Panc1 (cell line): ENCODE results near the gene SAMD4A.

Experiments used
- POLR2AphosphoS5 ChIP-seq: IDR thresholded peaks from 2 replicates; pipeline ENCODE4 v1.6.1; 2012; ENCODE audit warnings: mild to moderate bottlenecking, low read depth, low read length, moderate library complexity
- SIN3A ChIP-seq: IDR thresholded peaks from 2 replicates; pipeline ENCODE4 v1.6.1; 2012; ENCODE audit warnings: low read depth, mild to moderate bottlenecking, low read length, moderate library complexity, borderline replicate concordance; ENCODE audit not compliant: insufficient read depth
- TCF7L2 ChIP-seq: IDR thresholded peaks from 2 replicates; pipeline ENCODE4 v1.6.1; 2011; ENCODE audit warnings: mild to moderate bottlenecking, low read depth, low read length, inconsistent platforms
- TF ChIP-seq, protein P1 (sequence below): fragments of 450-650 bp; IDR thresholded peaks from 2 replicates; pipeline ENCODE4 v1.5.1; 2017; ENCODE audit warnings: mild to moderate bottlenecking
- TF ChIP-seq, protein P2 (sequence below), 2 experiments: IDR thresholded peaks; 2 replicates each; pipeline ENCODE4 v1.6.1; 2011 to 2012; ENCODE audit warnings: low read depth in 2 of 2, control low read depth in 1 of 2, low read length in 1 of 2, mild to moderate bottlenecking in 1 of 2, moderate library complexity in 1 of 2; ENCODE audit not compliant: insufficient read depth in 1 of 2

DNA sequence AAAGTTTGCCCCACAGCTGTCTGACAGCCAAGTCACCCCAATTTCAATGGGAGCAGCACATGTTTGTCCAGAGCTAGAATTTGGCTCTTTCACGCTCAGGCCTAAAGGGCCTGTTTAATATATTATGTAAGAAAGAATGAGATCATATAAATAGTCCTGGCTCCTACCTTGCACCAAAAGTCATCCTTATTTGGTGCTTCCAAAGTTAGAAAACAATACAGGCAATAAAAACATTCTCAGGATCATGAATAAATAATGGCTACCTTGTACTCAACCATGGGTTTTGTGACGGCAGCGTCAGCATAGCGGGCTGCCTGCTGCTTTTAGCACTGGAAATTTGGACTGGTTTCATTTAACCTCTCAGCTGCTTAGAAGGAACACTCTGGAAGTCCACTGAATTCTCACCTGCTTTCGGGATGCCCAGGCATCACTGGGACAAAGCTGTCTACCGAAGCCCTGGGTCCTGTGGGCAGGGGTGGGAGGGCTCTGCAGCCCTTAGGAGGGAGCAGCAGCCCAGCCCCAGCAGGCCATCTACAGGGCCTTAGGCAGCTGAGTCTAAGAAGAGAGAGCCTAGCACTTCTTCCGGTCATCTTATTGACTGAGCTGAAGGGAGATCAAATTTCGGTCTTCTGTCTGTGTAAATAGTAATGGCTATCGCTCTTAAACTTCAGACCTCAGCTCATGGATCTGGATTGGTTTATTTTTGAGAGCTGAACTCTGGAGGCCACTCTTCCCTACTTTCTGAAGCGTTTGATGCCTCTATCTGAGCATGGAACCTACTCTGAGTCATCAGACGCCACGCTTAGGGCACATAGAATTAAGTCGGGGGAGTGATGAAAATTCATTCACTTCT is 106.5 kb downstream of the SAMD4A start:
- TF ChIP-seq, protein P1, sequence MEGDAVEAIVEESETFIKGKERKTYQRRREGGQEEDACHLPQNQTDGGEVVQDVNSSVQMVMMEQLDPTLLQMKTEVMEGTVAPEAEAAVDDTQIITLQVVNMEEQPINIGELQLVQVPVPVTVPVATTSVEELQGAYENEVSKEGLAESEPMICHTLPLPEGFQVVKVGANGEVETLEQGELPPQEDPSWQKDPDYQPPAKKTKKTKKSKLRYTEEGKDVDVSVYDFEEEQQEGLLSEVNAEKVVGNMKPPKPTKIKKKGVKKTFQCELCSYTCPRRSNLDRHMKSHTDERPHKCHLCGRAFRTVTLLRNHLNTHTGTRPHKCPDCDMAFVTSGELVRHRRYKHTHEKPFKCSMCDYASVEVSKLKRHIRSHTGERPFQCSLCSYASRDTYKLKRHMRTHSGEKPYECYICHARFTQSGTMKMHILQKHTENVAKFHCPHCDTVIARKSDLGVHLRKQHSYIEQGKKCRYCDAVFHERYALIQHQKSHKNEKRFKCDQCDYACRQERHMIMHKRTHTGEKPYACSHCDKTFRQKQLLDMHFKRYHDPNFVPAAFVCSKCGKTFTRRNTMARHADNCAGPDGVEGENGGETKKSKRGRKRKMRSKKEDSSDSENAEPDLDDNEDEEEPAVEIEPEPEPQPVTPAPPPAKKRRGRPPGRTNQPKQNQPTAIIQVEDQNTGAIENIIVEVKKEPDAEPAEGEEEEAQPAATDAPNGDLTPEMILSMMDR: no peak
- TF ChIP-seq POLR2AphosphoS5 (no peak), SIN3A (no peak), TCF7L2 (no peak)
- TF ChIP-seq, protein P2, sequence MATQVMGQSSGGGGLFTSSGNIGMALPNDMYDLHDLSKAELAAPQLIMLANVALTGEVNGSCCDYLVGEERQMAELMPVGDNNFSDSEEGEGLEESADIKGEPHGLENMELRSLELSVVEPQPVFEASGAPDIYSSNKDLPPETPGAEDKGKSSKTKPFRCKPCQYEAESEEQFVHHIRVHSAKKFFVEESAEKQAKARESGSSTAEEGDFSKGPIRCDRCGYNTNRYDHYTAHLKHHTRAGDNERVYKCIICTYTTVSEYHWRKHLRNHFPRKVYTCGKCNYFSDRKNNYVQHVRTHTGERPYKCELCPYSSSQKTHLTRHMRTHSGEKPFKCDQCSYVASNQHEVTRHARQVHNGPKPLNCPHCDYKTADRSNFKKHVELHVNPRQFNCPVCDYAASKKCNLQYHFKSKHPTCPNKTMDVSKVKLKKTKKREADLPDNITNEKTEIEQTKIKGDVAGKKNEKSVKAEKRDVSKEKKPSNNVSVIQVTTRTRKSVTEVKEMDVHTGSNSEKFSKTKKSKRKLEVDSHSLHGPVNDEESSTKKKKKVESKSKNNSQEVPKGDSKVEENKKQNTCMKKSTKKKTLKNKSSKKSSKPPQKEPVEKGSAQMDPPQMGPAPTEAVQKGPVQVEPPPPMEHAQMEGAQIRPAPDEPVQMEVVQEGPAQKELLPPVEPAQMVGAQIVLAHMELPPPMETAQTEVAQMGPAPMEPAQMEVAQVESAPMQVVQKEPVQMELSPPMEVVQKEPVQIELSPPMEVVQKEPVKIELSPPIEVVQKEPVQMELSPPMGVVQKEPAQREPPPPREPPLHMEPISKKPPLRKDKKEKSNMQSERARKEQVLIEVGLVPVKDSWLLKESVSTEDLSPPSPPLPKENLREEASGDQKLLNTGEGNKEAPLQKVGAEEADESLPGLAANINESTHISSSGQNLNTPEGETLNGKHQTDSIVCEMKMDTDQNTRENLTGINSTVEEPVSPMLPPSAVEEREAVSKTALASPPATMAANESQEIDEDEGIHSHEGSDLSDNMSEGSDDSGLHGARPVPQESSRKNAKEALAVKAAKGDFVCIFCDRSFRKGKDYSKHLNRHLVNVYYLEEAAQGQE (IDR thresholded peaks at IDR 0.05; ENCODE audit: insufficient read depth in 1 of 2, low read depth in 2 of 2, low read length in 1 of 2): no peak
